HG03060 (cell line): ENCODE results near the gene STK17B.

ENCODE experiments used
- ATAC-seq: cut with Tn5 transposase; IDR thresholded peaks from one replicate; pipeline ENCODE4 v1.9.1; 2021; ENCODE audit warnings: low read depth, moderate number of reproducible peaks; ENCODE audit not compliant: unreplicated experiment

The STK17B gene

GRCh38 chr2:196162586-196163175 lies 8.7 kb downstream of the STK17B start:
- ATAC-seq, result no peak

GRCh38 chr2:196160946-196161345 lies 10.4 kb downstream of the STK17B start:
- no peak for ATAC-seq

- peak; percentile 48 for ATAC-seq
Observed at GRCh38 chr2:196160101-196160500, 11.3 kb downstream of the STK17B start.

GRCh38 chr2:196159221-196159892 lies 12.0 kb downstream of the STK17B start:
- ATAC-seq, result no peak

GRCh38 chr2:196155575-196155974 lies 15.8 kb downstream of the STK17B start:
- no peak for ATAC-seq

GRCh38 chr2:196153480-196153879 lies 17.9 kb downstream of the STK17B start:
- no peak for ATAC-seq

- no peak for ATAC-seq
Observed at GRCh38 chr2:196149948-196150347, 21.4 kb downstream of the STK17B start.

- no peak for ATAC-seq
Observed at GRCh38 chr2:196148736-196149135, 22.6 kb downstream of the STK17B start.

- ATAC-seq, result no peak
Observed at GRCh38 chr2:196145256-196145655, 26.1 kb downstream of the STK17B start.

GRCh38 chr2:196144513-196145126 lies 26.8 kb downstream of the STK17B start:
- ATAC-seq, result no peak

- no peak for ATAC-seq
Observed at GRCh38 chr2:196143730-196144131, 27.6 kb downstream of the STK17B start.

- no peak for ATAC-seq
Observed at GRCh38 chr2:196142825-196143224, 28.6 kb downstream of the STK17B start.

GRCh38 chr2:196140213-196140612 lies 31.2 kb downstream of the STK17B start:
- no peak for ATAC-seq

- ATAC-seq, result no peak
Observed at GRCh38 chr2:196137271-196137670, 34.1 kb downstream of the STK17B start.

- no peak for ATAC-seq
Observed at GRCh38 chr2:196136151-196136550, 35.2 kb downstream of the STK17B start.

GRCh38 chr2:196131949-196132925 lies 39.1 kb downstream of the STK17B start:
- ATAC-seq, result no peak

GRCh38 chr2:196131384-196131937 lies 39.9 kb downstream of the STK17B start:
- no peak for ATAC-seq

- ATAC-seq, result no peak
Observed at GRCh38 chr2:196130039-196130825, 41.1 kb downstream of the STK17B start.

- ATAC-seq, result no peak
Observed at GRCh38 chr2:196128749-196129148, 42.6 kb downstream of the STK17B start.

GRCh38 chr2:196125596-196125995 lies 45.8 kb downstream of the STK17B start:
- no peak for ATAC-seq
